ENCODE data around the gene RAP1GAP. TPM values are rescaled to one million over a fixed set of nuclear protein-coding genes. Genes with fewer than 3 reads are reported as not detected.

RAP1GAP gene
- total and polyA plus RNA-seq, 9 of the 15 experiments (the other 6 are each of a cell fraction or from before 2014, with no cell fraction given), result 0.29 to 30.2 (median 19.2) TPM

DNA sequence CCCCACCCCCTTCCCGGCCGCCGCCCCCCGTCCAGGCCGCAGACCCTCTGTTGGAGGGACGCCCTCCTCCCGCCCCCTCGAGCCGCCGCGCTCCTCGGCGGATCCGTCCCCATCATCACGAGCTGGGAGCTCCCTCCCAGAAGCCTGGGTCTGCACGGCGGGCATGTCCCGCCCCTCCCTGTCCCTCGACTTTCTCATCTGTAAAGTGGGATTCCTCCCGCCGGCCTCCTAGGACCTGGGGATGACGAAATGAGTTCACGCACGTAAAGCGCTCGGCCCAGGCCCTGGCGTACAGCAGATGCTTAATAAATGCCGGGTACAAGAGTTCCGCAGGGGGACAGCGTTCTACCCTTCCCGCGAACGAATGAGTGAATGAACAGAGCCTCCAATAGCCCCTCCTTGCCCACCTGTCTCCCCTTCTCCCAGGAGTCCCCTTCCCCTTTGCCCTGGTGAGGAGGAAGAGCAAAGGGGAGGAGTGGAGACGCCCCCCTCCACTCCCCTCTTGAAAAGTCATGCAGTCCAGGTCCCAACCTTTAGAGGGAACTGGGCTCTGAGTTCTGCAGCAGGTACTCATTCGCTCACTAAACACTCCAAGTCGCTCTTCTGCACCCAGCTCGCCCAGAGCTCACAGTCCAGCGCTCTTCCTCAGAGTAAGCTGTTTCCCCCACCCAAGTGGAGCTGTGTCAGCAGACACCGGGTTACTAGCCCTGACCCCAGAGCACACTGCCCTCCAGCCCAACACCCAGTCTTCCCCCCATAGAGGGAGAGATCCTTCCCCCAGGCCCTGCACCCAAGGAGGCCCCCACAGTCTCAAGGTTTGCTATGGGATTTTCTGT lies 16.8 kb downstream of the RAP1GAP start (continued):
- TF ChIP-seq, protein P1, sequence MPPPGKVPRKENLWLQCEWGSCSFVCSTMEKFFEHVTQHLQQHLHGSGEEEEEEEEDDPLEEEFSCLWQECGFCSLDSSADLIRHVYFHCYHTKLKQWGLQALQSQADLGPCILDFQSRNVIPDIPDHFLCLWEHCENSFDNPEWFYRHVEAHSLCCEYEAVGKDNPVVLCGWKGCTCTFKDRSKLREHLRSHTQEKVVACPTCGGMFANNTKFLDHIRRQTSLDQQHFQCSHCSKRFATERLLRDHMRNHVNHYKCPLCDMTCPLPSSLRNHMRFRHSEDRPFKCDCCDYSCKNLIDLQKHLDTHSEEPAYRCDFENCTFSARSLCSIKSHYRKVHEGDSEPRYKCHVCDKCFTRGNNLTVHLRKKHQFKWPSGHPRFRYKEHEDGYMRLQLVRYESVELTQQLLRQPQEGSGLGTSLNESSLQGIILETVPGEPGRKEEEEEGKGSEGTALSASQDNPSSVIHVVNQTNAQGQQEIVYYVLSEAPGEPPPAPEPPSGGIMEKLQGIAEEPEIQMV (tag; conservative IDR thresholded peaks at IDR 0.05; ENCODE audit: low read depth), result no peak
- no peak for TF ChIP-seq PRMT5 (CRISPR knock-in tag; IDR thresholded peaks at IDR 0.05)
- TF ChIP-seq, protein P2, sequence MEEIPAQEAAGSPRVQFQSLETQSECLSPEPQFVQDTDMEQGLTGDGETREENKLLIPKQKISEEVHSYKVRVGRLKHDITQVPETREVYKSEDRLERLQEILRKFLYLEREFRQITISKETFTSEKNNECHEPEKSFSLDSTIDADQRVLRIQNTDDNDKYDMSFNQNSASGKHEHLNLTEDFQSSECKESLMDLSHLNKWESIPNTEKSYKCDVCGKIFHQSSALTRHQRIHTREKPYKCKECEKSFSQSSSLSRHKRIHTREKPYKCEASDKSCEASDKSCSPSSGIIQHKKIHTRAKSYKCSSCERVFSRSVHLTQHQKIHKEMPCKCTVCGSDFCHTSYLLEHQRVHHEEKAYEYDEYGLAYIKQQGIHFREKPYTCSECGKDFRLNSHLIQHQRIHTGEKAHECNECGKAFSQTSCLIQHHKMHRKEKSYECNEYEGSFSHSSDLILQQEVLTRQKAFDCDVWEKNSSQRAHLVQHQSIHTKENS (CRISPR knock-in tag; IDR thresholded peaks at IDR 0.05), result no peak
- TF ChIP-seq NCOR1 (IDR thresholded peaks at IDR 0.05), result no peak
- peak; percentile 33; the same call in 1 of the 2 replicates for TF ChIP-seq ZNF24 (IDR thresholded peaks at IDR 0.05)
- peak; percentile 79; the same call in 1 of the 2 replicates for TF ChIP-seq ZBTB33 (CRISPR knock-in tag; IDR thresholded peaks at IDR 0.05)
- no peak for TF ChIP-seq SLC30A9 (CRISPR knock-in tag; IDR thresholded peaks at IDR 0.05)
- TF ChIP-seq ATF1 (CRISPR knock-in tag; IDR thresholded peaks at IDR 0.05), result no peak
- 0 out of 2 replicates have a peak, but pooled peaks have one; percentile 12 for TF ChIP-seq ATF1 (tag; IDR thresholded peaks at IDR 0.05)
- TF ChIP-seq, protein P3, sequence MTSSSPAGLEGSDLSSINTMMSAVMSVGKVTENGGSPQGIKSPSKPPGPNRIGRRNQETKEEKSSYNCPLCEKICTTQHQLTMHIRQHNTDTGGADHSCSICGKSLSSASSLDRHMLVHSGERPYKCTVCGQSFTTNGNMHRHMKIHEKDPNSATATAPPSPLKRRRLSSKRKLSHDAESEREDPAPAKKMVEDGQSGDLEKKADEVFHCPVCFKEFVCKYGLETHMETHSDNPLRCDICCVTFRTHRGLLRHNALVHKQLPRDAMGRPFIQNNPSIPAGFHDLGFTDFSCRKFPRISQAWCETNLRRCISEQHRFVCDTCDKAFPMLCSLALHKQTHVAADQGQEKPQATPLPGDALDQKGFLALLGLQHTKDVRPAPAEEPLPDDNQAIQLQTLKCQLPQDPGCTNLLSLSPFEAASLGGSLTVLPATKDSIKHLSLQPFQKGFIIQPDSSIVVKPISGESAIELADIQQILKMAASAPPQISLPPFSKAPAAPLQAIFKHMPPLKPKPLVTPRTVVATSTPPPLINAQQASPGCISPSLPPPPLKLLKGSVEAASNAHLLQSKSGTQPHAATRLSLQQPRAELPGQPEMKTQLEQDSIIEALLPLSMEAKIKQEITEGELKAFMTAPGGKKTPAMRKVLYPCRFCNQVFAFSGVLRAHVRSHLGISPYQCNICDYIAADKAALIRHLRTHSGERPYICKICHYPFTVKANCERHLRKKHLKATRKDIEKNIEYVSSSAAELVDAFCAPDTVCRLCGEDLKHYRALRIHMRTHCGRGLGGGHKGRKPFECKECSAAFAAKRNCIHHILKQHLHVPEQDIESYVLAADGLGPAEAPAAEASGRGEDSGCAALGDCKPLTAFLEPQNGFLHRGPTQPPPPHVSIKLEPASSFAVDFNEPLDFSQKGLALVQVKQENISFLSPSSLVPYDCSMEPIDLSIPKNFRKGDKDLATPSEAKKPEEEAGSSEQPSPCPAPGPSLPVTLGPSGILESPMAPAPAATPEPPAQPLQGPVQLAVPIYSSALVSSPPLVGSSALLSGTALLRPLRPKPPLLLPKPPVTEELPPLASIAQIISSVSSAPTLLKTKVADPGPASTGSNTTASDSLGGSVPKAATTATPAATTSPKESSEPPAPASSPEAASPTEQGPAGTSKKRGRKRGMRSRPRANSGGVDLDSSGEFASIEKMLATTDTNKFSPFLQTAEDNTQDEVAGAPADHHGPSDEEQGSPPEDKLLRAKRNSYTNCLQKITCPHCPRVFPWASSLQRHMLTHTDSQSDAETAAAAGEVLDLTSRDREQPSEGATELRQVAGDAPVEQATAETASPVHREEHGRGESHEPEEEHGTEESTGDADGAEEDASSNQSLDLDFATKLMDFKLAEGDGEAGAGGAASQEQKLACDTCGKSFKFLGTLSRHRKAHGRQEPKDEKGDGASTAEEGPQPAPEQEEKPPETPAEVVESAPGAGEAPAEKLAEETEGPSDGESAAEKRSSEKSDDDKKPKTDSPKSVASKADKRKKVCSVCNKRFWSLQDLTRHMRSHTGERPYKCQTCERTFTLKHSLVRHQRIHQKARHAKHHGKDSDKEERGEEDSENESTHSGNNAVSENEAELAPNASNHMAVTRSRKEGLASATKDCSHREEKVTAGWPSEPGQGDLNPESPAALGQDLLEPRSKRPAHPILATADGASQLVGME (CRISPR knock-in tag; IDR thresholded peaks at IDR 0.05), result no peak

All from K562 (cell line).